GM10266 (cell line): ENCODE data around the gene COA8.
A peak's percentile ranks its signal among the peaks of the same experiment; 100 is the strongest.

ENCODE experiments used
- DNase-seq: peaks from one replicate; pipeline ENCODE4 v3.0.0; 2012; ENCODE audit errors: extremely low spot score
- TF ChIP-seq, protein P1 (sequence below): IDR thresholded peaks from 2 replicates; pipeline ENCODE4 v1.5.1; 2012; ENCODE audit warnings: mild to moderate bottlenecking, low read depth; ENCODE audit not compliant: control insufficient read depth, insufficient read depth; ENCODE audit errors: missing control alignments

Gene COA8

DNA sequence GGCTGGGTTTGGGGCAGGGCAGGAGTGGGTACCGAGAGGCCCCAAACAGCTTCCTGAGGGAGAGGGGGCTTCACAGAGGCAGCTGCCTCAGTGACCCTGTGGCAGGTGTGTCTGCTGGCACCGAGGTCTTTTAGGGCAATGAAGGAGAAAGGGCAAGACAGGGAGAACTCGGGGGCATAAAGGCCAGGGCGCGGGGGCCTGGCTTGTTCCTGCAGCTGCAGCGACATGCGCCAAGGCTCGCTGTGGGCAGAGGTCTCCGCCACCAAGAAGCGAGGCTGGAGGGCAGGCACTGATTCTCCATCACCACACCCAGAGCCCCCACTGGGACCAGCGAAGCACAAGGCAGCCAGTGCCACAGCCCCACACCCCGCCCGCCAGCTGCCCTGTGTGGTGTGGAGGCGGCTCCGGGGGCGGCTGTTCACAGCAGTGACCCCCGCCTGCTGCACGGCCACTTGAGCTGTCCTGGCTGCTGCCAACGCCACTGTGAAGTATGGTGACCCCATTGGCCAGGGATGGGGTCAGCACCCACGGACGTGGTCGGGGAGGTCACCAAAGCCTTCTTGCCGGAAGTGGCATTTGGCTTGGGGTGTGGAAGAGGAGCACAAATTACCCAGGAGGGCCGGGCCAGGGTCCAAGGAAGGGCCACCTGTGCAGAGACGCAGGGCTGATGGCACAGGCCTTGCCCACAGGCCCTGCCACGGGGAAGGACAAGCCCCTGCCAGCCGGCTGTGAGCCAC lies 16.7 kb upstream of the COA8 start:
- TF ChIP-seq, protein P1, sequence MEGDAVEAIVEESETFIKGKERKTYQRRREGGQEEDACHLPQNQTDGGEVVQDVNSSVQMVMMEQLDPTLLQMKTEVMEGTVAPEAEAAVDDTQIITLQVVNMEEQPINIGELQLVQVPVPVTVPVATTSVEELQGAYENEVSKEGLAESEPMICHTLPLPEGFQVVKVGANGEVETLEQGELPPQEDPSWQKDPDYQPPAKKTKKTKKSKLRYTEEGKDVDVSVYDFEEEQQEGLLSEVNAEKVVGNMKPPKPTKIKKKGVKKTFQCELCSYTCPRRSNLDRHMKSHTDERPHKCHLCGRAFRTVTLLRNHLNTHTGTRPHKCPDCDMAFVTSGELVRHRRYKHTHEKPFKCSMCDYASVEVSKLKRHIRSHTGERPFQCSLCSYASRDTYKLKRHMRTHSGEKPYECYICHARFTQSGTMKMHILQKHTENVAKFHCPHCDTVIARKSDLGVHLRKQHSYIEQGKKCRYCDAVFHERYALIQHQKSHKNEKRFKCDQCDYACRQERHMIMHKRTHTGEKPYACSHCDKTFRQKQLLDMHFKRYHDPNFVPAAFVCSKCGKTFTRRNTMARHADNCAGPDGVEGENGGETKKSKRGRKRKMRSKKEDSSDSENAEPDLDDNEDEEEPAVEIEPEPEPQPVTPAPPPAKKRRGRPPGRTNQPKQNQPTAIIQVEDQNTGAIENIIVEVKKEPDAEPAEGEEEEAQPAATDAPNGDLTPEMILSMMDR = no peak
- no peak for DNase-seq

DNA sequence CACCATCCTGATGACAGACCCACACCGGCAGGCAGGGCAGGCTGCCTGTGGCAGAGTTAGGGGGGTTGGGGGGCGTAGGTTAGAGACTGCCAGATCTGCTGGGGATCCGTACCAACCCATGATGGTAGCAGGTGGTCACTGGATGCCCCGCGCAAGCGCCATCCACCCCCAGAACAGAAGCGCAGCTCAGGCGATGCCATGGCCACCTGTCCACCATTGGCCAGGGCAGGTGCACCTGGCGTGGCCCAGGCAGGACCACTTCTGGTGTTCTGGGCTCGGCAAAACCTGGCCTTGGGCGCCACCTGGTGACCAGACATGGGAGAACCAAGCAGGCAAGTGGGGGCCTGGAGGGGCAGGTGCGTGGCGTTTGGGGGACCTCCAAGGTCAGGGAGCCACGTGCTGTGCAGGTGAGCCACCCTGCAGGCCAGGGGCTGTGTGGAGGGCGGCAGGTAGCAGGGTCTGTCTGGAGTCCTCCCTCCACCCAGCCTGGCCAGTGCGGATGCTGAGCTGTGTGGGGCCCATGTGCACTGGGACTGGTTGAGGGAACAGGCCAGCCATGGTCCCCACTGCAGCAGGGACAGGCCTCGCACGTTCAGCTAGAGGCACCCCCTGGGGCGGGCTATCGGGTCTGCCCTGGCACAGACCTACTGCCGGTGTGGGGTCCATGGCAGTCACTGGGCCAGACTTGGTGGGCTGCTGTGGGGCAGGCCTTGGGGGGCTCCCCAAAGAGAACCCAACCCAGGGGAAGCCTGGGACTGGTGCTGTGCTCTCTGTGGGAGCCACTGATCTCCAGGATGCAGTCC lies 15.9 kb upstream of the COA8 start:
- TF ChIP-seq, protein P1 = peak; percentile 88
- peak; percentile 92 for DNase-seq

DNA sequence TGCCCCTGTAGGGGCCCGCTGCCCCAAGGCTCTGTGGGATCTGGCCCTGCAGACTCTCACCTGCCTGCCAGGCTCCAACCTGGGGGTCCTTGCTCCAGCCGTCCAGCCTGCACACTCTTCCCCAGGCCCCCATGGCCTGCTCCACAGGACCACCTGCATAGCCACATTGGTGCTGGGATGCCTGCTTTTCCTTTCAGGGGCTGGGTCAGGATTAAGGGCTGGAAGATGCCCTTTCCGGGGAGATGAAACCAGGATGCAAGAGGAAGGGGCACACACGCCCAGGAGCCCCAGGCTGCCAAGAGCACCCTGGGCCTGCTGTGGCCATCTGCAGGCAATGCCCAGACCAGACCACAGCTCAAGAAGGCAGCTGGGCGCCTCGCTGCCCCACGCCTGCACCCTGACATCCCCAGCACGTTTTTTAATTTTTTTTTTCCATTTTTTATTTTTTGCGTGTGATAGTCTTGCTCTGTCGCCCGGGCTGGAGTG lies 15.3 kb upstream of the COA8 start:
- DNase-seq = no peak
- TF ChIP-seq, protein P1 = no peak

DNA sequence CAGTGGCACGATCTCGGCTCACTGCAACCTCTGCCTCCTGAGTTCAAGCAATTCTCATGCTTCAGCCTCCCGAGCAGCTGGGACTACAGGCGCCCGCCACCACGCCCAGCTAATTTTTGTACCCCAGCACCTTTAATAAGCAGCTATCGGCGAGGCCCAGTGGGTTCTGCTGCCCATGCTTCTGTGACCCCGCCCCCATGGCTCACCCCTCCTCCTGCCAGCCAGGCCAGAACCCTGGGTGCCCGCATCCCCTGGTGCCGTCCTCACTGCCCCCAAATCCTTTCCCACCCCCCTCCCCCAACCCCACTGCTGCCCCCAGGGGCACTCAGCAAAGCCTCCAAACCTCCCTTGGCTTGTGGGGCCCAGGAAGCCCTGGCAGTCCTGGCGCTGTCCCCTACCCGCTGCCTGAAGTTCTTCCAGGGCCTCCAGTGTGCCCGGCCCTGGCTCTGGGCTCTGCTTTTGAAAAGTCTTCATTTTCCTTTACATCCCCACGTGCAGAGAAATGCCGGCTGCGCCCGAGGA lies 14.8 kb upstream of the COA8 start:
- TF ChIP-seq, protein P1 = no peak
- no peak for DNase-seq

DNA sequence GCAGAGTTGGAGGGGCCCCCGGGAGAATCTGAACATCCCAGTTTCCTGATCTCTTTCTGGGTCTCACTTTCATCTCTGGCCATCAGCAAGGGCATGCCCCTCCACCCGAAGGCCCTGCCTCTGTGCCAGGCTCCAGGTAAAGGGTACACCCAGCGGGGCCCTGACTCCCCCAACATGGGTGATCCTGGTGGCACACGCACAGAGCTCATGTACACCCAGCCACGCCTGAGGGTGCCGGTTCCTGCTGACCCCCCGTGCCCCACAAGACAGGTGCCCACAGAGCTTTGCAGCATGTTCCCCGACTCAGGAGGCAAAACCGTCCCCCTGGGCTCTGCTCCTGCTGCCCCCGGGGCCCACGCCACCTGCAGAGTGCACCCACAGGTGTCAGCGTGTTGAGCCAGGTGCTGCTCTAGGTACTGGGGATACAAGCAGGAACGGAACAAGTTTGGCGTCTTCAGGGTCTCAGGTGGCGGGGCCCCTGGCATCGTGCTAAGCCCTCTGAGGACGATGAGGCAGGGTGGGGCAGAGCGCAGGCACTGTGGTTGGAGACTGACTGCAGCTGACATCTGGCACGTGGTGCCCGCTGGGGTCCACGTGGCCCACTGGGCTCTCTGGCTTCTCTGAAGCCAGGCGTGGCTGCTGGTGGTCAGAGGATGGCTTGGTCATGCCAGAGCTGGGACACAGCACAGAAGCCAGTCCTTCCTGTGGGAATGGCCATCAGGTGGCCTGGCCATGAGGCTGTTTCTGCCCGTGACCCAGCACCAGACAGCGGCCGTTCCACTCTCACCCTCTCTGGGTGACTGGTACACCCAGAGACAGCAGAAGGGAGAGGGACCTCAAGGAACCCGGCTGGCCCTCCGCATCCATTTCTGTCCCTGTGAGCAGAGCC lies 14.1 kb upstream of the COA8 start:
- no peak for DNase-seq
- TF ChIP-seq, protein P1 = no peak

DNA sequence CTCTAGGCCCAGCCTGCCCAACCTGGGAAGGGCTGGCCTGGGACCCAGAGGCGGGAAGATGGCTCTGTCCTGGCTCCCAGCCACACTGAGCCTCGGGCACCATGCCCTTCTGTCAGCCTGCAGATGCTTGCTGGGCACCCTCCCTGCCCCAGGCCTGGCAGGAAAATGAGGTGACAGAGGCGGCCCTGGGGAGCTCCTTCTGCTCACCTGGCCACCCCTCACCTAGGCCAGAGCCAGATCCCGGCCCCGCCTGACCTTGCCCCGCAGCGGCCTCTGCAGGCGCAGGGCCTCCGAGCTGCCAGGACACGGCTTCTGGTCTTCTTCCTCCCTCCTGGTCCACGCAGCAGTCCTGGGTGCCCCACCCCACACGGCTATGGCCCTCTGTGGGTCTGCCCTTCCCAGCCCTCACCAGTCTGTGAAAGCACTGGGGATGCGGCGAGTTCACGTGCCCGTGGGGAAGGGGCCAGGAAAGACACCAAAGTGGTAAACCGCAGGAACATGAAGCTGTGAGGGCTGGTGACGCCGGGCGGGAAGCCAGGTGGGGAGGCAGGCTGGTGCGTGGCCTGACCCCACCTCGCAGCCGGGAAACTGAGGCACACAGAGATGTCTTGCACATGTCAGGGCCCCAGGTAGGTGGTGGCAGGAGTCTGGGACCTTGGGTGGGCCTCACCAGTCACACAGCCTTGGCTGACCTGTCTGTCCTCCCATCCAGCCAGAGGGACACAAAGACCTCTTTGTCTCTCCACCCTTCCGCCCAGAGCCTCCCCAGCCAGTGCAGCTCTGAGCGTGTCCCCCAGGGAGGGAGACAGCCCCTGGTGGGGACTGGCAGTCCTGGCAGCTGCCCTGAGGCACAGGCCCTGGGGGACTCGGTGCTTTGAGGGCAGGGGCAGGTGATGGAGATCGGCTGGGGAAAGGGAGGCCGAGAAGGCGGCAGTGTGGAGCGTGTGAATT lies 13.1 kb upstream of the COA8 start:
- TF ChIP-seq, protein P1 = no peak
- no peak for DNase-seq
